Endothelial cell of umbilical vein (primary cell): ENCODE data around the gene UPF2. TPM values are rescaled to one million over a fixed set of nuclear protein-coding genes. Genes with fewer than 3 reads are reported as not detected.

Source experiments
- BruUV-seq: library from RNA; stranded (reverse); fragments of 400-500 nt; replicated peaks from 2 replicates; lab custom pipeline; 2021; lab: Mats Ljungman, UMichigan
- CTCF ChIA-PET: fragments of 300-600, 350-600 bp; sonication (Branson Sonifier 250); formaldehyde crosslinking; loops from one replicate; lab custom pipeline; 2021; ENCODE audit warnings: antibody characterized with exemption, inconsistent platforms; lab: Charles Lee
- POLR2A ChIA-PET: fragments of 300-600, 350-600 bp; sonication (Branson Sonifier 250); formaldehyde crosslinking; loops from one replicate; lab custom pipeline; 2021; ENCODE audit warnings: antibody characterized with exemption, inconsistent platforms; lab: Charles Lee
- DNase-seq: peaks from one replicate; pipeline ENCODE4 v3.0.0-alpha.2; 2011; ENCODE audit warnings: low read depth, low spot score
- FAIRE-seq: peaks from 2 replicates; lab custom pipeline; 2011; peaks lifted over from hg19 to GRCh38; lab: Jason Lieb, UNC
- H2AFZ ChIP-seq: 2 replicates; pipeline ENCODE4 v1.6.0; 2012; ENCODE audit warnings: low read depth, low read length, control low read depth, inconsistent platforms
- H3K27ac ChIP-seq: 2 replicates; pipeline ENCODE4 v1.5.1; 2011; ENCODE audit warnings: low read depth, mild to moderate bottlenecking, control low read depth, low read length, moderate library complexity; ENCODE audit not compliant: insufficient read depth
- H3K27me3 ChIP-seq, 2 experiments: 2 replicates each; pipeline versions ENCODE4 v1.6.0 to v1.6.1; 2011; ENCODE audit warnings: low read length in 2 of 2, mixed read lengths in 1 of 2; ENCODE audit not compliant: control insufficient read depth in 2 of 2, insufficient read depth in 2 of 2
- H3K36me3 ChIP-seq, 2 experiments: 2 replicates in 1 of 2; 3 replicates in 1 of 2; pipeline ENCODE4 v1.5.1; 2011; ENCODE audit warnings: low read length in 2 of 2, mild to moderate bottlenecking in 1 of 2, moderate library complexity in 1 of 2; ENCODE audit not compliant: control insufficient read depth in 2 of 2, insufficient read depth in 2 of 2; ENCODE audit errors: extremely low read depth in 1 of 2
- H3K4me1 ChIP-seq: 3 replicates; pipeline ENCODE4 v1.5.1; 2011; ENCODE audit warnings: mild to moderate bottlenecking, low read length; ENCODE audit not compliant: control insufficient read depth, insufficient read depth; ENCODE audit errors: extremely low read depth
- H3K4me2 ChIP-seq: 2 replicates; pipeline ENCODE4 v1.6.1; 2011; ENCODE audit warnings: low read length, control low read depth, mixed read lengths; ENCODE audit not compliant: insufficient read depth
- H3K4me3 ChIP-seq, 3 experiments: fragments of 200-600 bp in 1 of 3; sonication (generic), shearing (Covaris generic) in 1 of 3; replicated peaks in 1 of 3; 2 replicates each; pipeline ENCODE4 v1.5.1; 2011 to 2016; ENCODE audit warnings: control low read depth in 3 of 3, low read length in 3 of 3, mild to moderate bottlenecking in 2 of 3, inconsistent platforms in 1 of 3, low read depth in 1 of 3, moderate library complexity in 1 of 3; ENCODE audit not compliant: insufficient read depth in 1 of 3
- H3K79me2 ChIP-seq: 2 replicates; pipeline ENCODE4 v1.6.0; 2012; ENCODE audit warnings: low read length, inconsistent platforms; ENCODE audit not compliant: control insufficient read depth, insufficient read depth
- H3K9ac ChIP-seq: replicated peaks from 2 replicates; pipeline ENCODE3; 2011; ENCODE audit warnings: low read length, control low read depth; ENCODE audit not compliant: insufficient read depth; ENCODE audit errors: extremely low read depth
- H3K9me1 ChIP-seq: replicated peaks from 3 replicates; pipeline ENCODE4 v1.6.0; 2011; ENCODE audit warnings: mild to moderate bottlenecking, low read length; ENCODE audit not compliant: control insufficient read depth, insufficient read depth; ENCODE audit errors: extremely low read depth
- H3K9me3 ChIP-seq: replicated peaks from 2 replicates; pipeline ENCODE4 v1.5.1; 2012; ENCODE audit warnings: low read length, inconsistent platforms; ENCODE audit not compliant: control insufficient read depth, insufficient read depth
- H4K20me1 ChIP-seq: replicated peaks from 2 replicates; pipeline ENCODE3; 2011; ENCODE audit warnings: mild to moderate bottlenecking, low read length; ENCODE audit not compliant: control insufficient read depth, insufficient read depth; ENCODE audit errors: extremely low read depth
- EZH2 ChIP-seq: IDR thresholded peaks from 2 replicates; pipeline ENCODE4 v1.6.1; 2012; ENCODE audit warnings: borderline replicate concordance, low read depth, mild to moderate bottlenecking, moderate library complexity, low read length, inconsistent platforms; ENCODE audit not compliant: severe bottlenecking
- FOS ChIP-seq: IDR thresholded peaks from 2 replicates; pipeline ENCODE4 v1.6.1; 2011; ENCODE audit warnings: mild to moderate bottlenecking, low read length, moderate library complexity, borderline replicate concordance; ENCODE audit not compliant: insufficient read depth
- GATA2 ChIP-seq: IDR thresholded peaks from 2 replicates; pipeline ENCODE4 v1.7.0; 2011; ENCODE audit warnings: low read depth, mild to moderate bottlenecking, moderate library complexity, mixed read lengths, low read length; ENCODE audit not compliant: insufficient read length, insufficient read depth
- MYC ChIP-seq: IDR thresholded peaks from one replicate; pipeline ENCODE4 v1.6.1; 2011; ENCODE audit warnings: mild to moderate bottlenecking, low read depth, low read length
- POLR2A ChIP-seq: IDR thresholded peaks from 2 replicates; pipeline ENCODE4 v1.6.1; 2012; ENCODE audit warnings: low read depth, mild to moderate bottlenecking, control low read depth, low read length
- POLR2AphosphoS5 ChIP-seq: IDR thresholded peaks from 2 replicates; pipeline ENCODE4 v1.6.1; 2012; ENCODE audit warnings: low read depth, mild to moderate bottlenecking, control low read depth, low read length, moderate library complexity; ENCODE audit not compliant: insufficient read depth
- dilution Hi-C: fragments of 300-500 bp; cut with MboI; formaldehyde crosslinking; loops from one replicate; pipeline ENCODE4 v1.15.0; 2019; ENCODE audit warnings: low sequenced_read_pairs; ENCODE audit not compliant: extremely low pct_ligation_motif_present
- intact Hi-C: fragments of 100-400 bp; cut with micrococcal nuclease; formaldehyde crosslinking; loops from one replicate; pipeline ENCODE4 v1.10.0; 2022
- polyA plus RNA-seq, 4 experiments: library from polyadenylated mRNA; depleted of rRNA in 3 of 4; stranded (reverse) in 3 of 4; unstranded in 1 of 4; fragments of >200 nt; gene quantifications; 2 replicates each; pipeline versions ENCODE4 v1.2.1 to v1.2.3, GENCODE V29; 2011 to 2012; ENCODE audit warnings: missing spikeins in 1 of 4
- total RNA-seq: library from RNA; stranded (reverse); gene quantifications from 2 replicates; pipeline ENCODE4 v1.2.3, GENCODE V29; 2021
- TF ChIP-seq, protein P1 (sequence below): IDR thresholded peaks from 2 replicates; pipeline ENCODE4 v1.6.1; 2011; ENCODE audit not compliant: insufficient read depth, insufficient read length

The UPF2 gene
- total and polyA plus RNA-seq, 2 donors (not counting 3 experiments of a cell fraction or from before 2014, with no cell fraction given): 4.8 to 27.7 TPM

DNA sequence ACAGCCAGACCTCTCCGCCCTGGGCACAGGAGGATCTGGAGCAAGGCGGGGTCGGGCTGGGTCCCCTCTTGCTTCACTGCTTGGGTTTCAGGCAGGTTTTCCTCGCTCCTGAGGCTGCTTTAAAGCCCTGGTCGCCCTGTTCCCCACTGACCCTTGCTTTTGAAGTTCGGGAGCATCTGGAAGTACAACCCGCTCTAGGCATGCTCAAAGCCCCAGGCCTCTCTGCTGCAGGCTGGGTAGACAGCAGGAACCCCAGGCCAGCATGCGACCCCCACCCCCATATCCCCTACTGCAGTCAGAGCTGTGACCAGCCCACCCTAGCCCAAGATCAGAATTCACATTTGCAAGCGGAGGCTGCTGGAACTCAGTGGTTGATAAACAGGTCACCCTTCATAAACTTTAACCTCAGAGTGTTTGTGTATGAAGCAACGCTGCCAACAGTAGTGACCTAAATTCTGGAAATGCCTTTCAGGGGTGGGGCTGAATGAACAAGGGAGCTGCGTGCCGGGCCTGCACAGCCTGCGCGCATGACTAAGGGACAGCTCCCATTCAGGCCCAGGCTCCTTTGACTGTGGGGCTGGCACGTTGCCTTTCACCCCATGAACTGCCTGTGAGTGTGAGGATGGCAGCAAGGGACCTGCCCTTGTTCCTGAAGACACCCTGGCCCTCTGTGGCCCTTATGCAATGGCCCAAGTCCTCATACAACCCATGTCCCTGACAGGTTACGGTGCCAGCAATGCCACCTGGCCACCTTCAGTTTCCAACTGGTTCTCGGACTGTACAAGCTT, 166.9 kb downstream of the UPF2 start:
- H2AFZ ChIP-seq: no peak overlapping the region
- FAIRE-seq: peak; percentile 92

DNA sequence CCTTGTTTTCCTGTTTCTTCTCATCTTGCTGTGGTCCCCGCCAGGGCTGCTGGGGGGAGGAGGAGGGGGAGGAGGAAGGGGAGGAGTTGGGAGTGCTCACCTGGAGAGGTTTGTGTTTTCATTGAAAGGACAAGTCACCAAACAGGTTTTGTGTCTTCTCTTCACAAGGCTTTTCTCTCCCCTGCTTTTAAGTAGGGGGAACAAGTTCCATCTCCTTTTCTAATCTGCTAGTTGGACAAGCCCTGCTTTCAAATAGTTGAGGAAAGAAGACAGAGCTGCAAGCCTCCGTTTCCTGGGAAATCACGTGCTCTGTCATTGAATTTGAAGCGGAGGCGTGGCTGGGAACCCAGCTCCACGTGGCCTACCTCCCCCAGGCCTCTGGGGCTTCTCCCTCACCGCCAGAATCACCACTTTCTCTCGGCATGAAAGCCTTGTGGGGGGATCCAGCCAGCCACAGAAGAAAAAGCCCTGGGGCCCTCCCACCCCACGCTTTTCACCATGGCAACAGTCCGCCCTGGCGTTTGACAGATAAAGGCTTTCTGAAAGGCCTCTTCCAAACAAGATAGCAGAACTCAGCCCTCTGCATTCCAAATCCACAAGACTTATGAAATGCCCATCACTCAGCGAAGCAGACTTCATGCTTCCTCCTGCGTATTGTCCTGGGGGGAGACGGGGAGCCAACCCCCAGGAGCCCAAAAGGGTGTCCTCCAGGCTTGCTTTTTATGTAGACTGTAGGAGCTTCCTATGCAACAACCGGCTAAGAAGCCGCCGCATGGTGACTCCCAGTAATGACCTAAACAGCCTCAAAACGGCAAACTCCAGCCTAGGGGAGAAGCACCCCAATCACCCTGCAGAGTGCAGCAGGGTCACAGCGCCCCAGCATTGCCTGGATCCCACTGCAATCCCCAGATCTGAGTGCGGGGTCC, 167.8 kb downstream of the UPF2 start:
- no TSS peak for BruUV-seq
- intact Hi-C loops: loop anchor here (5.0 kb wide), 1 partner anchor 78 kb away; no protein-coding TSS in a partner anchor

More for the DNA sequence above, 166.9 kb downstream of the UPF2 start:
- no peaks in the 10 kb centered on the region for H3K79me2 ChIP-seq
- intact Hi-C loops: no loop called here
- dilution Hi-C loops: no loop called here
- H3K9me1 ChIP-seq: no peaks in the 10 kb centered on the region
- H3K27ac ChIP-seq: no peak overlapping the region
- BruUV-seq: no TSS peak
- TF ChIP-seq POLR2A (no peak), EZH2 (no peak)
- no peaks in the 10 kb centered on the region for H4K20me1 ChIP-seq
- no peaks in the 10 kb centered on the region for H3K36me3 ChIP-seq
- peaks cover 27% of the 10 kb centered on the region for H3K4me1 ChIP-seq
- no peak overlapping the region for H3K4me3 ChIP-seq
- H3K9ac ChIP-seq: no peak overlapping the region
- H3K9me3 ChIP-seq: no peaks in the 10 kb centered on the region
- no peaks in the 10 kb centered on the region for H3K27me3 ChIP-seq
- ChIA-PET POLR2A (no interaction called here), CTCF (interaction anchor here (0.9 to 1.4 kb wide), 5 partner anchors 13 to 111 kb away, joined by 3 to 6 read pairs (median 5); no protein-coding TSS in a partner anchor)
- peak; percentile 48 for DNase-seq
- H3K4me2 ChIP-seq: no peak overlapping the region

More for the DNA sequence above, 167.8 kb downstream of the UPF2 start:
- Histone ChIP-seq H3K9ac (no peak overlapping the region), H3K27ac (no peak overlapping the region), H2AFZ (no peak overlapping the region), H3K79me2 (no peaks in the 10 kb centered on the region), H3K9me1 (no peaks in the 10 kb centered on the region), H3K4me2 (no peak overlapping the region), H4K20me1 (no peaks in the 10 kb centered on the region), H3K27me3 (no peaks in the 10 kb centered on the region), H3K9me3 (no peaks in the 10 kb centered on the region), H3K4me3 (no peak overlapping the region), H3K4me1 (peaks cover 29% of the 10 kb centered on the region), H3K36me3 (no peaks in the 10 kb centered on the region)
- DNase-seq (peak; percentile 14), FAIRE-seq (peak; percentile 60)
- ChIA-PET CTCF (interaction anchor here (0.7 kb wide), 1 partner anchor 12 kb away, joined by 3 read pairs; no protein-coding TSS in a partner anchor), POLR2A (interaction anchor here (0.6 kb wide), 1 partner anchor 315 kb away, joined by 3 read pairs; no protein-coding TSS in a partner anchor)
- dilution Hi-C loops: no loop called here
- TF ChIP-seq, protein P1, sequence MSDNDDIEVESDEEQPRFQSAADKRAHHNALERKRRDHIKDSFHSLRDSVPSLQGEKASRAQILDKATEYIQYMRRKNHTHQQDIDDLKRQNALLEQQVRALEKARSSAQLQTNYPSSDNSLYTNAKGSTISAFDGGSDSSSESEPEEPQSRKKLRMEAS: peak; percentile 75
- TF ChIP-seq MYC (no peak), POLR2A (no peak), POLR2AphosphoS5 (no peak), GATA2 (no peak), FOS (no peak)
